Measurements from ENCODE around the gene SND1.

GRCh38 chr7:127911968-127912511, 260.0 kb downstream of the SND1 start:
- TF ChIP-seq CSDC2 (CRISPR knock-in tag; IDR thresholded peaks at IDR 0.05) (no peak), ZFP30 (CRISPR knock-in tag; IDR thresholded peaks at IDR 0.05) (no peak), SNAI2 (CRISPR knock-in tag; IDR thresholded peaks at IDR 0.05) (no peak), CREB5 (CRISPR knock-in tag; IDR thresholded peaks at IDR 0.05; ENCODE audit: low read depth) (no peak), TSHZ2 (CRISPR knock-in tag; IDR thresholded peaks at IDR 0.05) (no peak), ISL1 (CRISPR knock-in tag; IDR thresholded peaks at IDR 0.05) (no peak), ARNTL (CRISPR knock-in tag; IDR thresholded peaks at IDR 0.05; ENCODE audit: borderline replicate concordance, low read depth) (no peak), RARB (CRISPR knock-in tag; IDR thresholded peaks at IDR 0.05) (no peak), ZC3H10 (CRISPR knock-in tag; IDR thresholded peaks at IDR 0.05) (no peak)
- TF ChIP-seq, protein P1, sequence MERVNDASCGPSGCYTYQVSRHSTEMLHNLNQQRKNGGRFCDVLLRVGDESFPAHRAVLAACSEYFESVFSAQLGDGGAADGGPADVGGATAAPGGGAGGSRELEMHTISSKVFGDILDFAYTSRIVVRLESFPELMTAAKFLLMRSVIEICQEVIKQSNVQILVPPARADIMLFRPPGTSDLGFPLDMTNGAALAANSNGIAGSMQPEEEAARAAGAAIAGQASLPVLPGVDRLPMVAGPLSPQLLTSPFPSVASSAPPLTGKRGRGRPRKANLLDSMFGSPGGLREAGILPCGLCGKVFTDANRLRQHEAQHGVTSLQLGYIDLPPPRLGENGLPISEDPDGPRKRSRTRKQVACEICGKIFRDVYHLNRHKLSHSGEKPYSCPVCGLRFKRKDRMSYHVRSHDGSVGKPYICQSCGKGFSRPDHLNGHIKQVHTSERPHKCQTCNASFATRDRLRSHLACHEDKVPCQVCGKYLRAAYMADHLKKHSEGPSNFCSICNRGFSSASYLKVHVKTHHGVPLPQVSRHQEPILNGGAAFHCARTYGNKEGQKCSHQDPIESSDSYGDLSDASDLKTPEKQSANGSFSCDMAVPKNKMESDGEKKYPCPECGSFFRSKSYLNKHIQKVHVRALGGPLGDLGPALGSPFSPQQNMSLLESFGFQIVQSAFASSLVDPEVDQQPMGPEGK (CRISPR knock-in tag; IDR thresholded peaks at IDR 0.05; ENCODE audit: borderline replicate concordance) = no peak
